Measurements from ENCODE around the gene IP6K2.
"Not testable (repeated sequence)": the region's sequence is repeated elsewhere in the genome, so short reads cannot be mapped to it uniquely, and the experiment has no call there.

Gene IP6K2, protein sequence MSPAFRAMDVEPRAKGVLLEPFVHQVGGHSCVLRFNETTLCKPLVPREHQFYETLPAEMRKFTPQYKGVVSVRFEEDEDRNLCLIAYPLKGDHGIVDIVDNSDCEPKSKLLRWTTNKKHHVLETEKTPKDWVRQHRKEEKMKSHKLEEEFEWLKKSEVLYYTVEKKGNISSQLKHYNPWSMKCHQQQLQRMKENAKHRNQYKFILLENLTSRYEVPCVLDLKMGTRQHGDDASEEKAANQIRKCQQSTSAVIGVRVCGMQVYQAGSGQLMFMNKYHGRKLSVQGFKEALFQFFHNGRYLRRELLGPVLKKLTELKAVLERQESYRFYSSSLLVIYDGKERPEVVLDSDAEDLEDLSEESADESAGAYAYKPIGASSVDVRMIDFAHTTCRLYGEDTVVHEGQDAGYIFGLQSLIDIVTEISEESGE

DNA sequence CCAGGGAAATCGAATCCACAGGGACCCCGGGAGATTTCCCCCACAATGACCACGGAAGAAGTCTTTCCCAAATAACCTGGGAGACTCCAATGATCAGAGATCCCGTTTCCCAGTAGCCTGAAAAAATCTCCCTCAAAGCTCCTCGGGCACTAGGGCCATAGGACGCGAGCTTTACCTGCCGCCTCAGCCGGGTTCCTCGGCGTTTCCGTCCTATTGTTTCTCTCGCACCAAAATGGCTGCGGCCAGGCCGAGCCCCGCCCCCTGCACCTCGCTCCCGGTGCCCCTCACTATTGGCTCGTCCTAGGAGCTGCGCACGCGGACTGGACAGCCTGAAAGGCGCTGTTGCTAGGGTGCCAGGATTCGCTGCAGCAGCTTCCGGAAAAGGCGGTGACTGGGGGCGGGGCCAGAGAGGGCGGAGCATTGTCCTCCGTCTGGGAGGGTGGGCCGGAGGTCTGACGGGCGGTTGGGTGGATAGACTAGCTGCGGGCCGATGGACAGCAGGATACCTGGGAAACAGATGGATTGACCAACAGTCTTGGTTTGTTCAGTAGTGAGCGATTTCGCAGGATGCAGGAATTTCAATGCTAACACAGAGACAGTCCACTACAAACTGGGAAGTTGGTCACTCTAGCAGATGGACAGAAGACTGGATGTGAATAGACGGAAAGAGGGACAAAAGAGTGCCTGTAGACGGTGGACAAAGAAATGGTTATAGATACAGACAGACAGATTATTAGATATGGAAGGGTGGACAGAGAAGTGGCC, at the start of gene IP6K2:
IP6K2 (minus strand) TSS at position 240 of the 765 bp plus-strand sequence. CDS start 21,930 bp downstream, outside the sequence.
- peak; percentile 98 for DNase-seq (ENCODE audit: low read depth in 2 of 2)

DNA sequence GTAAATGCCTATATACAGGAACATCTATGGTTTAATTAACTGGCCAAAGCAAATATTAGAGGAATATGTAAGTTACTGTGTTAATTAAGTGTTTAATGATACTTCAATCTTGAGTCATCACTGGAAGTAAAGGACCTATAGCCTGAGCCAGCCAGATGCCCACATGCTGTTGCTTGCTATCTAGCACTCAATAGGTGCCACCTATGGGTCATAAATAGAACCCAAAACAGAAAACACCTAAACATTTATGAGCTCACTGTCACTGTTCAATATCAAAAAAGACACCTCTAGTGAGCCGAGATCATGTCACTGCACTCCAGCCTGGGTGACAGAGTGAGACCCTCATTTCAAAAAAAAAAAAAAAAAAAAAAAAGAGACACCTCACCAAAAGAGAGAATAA, 48.4 kb upstream of the IP6K2 start:
- no peak for DNase-seq (ENCODE audit: low read depth in 2 of 2)

DNA sequence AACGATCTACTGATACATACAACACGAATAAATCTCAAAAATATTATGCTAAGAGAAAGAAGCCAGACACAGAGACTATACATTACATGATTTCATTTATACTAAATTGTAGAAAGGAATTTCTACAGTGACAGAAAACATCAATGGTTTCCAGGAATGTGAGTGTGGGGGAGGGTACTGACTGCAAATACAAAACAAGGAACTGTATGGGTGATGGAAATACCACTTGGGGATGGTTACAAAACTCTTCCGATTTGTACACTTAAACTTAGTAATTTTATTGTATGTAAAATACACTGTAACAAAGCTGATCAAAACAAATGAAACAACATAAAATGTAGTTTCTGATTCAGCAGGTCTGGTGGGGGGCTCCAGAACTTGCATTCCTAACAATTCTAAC, 45.8 kb upstream of the IP6K2 start:
- no peak for DNase-seq (ENCODE audit: low read depth in 2 of 2)

DNA sequence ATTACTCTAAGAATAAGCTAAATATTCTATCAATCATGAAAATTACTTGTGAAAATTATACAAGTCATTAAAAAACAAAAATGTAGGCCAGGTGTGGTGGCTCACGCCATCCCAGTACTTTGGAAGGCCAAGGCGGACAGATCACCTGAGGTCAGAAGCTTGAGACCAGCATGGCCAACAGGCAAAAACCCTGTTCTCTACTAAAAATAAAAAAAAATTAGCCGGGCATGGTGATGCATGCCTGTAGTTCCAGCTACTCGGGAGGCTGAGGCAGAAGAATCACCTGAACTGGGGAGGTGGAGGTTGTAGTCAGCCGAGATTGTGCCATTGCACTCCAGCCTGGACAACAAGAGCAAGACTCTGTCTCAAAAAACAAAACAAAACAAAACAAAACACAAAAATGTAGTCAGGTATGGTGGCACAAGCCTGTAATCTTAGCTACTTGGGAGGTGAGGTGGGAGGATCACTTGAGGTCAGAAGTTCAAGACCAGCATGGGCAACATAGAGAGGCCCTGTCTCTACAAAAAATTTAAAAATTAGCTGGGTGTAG, 43.0 kb upstream of the IP6K2 start:
- not testable (repeated sequence) for DNase-seq (ENCODE audit: low read depth in 2 of 2)

DNA sequence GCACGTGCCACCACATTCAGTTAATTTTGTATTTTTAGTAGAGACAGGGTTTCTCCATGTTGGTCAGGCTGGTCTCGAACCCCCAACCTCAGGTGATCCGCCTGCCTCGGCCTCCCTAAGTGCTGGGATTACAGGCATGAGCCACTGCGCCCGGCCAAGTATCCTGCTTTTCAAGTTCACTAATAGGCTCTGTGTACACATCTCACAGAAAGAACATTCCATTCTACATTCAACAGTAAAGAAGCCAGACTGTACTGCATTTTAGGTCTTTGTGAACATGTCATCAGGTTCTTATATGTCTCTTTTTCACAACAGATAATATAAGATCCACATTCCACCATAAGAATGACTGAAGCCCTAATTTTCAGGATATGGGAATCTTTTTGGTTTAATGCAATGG, 42.5 kb upstream of the IP6K2 start:
- DNase-seq (ENCODE audit: low read depth in 2 of 2) = not testable (repeated sequence)

DNA sequence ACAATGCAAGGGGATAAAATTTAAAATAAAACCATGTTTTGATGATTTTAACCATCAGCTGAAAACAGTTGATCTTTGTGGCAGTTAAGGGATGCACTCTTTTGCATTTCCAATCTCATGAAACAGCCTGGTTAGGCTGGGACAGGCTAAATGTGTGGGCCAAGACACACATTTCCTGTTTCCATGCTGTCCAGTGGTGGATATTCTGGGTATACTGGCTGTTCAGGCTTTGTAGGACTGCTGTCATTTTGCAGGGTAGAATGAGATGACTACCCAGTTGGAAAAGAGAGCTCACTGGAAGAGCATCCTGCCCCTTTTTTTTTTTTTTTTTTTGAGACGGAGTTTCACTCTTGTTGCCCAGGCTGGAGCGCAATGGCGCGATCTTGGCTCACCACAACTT, 42.0 kb upstream of the IP6K2 start:
- DNase-seq (ENCODE audit: low read depth in 2 of 2) = no peak

DNA sequence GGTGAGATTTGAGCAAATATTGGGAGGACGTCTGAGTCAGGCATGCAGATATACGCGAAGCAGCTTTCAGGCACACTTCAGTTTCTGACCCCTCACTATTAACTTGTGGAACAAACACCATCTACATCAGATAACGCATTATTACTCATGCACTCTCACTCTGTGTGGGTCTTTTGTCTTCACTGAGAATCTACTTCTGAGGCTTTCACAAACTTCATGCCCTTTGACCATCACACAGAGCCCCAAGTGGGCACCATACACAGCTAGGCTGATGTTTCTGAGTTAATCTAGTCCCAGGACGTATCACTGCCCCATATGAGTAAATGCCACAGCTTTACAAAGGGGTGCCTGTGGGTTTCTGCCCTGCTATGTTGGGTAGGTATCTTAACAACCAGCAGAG, 39.6 kb upstream of the IP6K2 start:
- DNase-seq (ENCODE audit: low read depth in 2 of 2) = no peak

DNA sequence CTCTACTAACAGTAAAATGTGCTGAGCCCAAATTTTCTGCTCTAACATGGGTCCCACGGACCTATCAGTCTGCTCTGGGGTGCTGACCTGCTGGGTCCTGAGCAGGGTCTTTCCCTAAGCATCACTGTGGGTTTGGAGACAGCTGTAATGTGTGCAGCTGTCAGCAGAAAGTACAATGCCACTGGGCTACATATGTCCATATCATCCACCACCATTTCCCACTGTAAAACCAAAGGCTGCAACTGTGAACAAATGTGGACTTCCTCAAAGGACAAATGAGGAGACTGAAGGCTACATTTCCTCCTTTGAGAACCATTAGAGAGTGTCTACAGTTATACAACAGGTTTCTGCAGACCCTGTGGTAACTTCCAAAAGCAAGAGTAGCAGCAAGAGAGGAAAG, 33.8 kb upstream of the IP6K2 start:
- DNase-seq (ENCODE audit: low read depth in 2 of 2) = no peak

DNA sequence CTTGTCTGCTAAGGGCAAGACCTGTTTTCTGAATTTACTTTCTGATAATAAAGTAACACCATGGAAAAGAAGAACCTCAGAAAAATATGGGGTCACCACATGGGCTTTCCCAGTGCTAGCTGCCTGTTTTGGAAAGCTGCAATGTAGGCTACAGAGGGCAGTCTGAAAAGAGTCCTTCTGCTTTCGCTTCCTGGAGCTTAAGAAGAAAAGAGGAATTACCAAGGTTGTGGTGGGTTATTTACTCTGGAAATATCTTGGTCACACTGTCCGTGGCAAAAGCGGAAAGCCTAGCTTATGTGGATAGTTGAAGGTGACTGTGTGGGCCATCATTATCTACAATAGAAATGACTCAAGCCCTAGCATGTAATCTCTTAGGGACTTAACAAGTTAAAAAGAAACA, 31.7 kb upstream of the IP6K2 start:
- DNase-seq (ENCODE audit: low read depth in 2 of 2) = no peak

DNA sequence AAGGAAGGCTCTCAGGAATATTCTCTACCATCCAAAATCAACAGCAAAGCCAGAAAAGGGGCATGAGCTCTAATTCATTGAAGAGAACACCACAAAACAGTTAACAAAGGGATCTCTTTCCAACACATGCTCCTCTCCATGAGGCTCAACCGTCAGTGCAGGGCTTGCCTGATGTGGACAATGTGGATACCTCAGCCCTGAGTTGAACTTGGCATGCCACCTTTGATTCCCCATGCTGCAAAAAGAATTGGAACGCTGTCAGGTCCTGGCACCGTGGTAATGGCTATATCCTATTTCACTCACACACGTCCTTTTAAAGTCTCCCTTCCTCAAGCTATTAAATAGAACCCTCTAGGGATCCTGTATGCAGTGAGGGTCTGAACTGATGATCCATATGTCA, 30.7 kb upstream of the IP6K2 start:
- no peak for DNase-seq (ENCODE audit: low read depth in 2 of 2)

DNA sequence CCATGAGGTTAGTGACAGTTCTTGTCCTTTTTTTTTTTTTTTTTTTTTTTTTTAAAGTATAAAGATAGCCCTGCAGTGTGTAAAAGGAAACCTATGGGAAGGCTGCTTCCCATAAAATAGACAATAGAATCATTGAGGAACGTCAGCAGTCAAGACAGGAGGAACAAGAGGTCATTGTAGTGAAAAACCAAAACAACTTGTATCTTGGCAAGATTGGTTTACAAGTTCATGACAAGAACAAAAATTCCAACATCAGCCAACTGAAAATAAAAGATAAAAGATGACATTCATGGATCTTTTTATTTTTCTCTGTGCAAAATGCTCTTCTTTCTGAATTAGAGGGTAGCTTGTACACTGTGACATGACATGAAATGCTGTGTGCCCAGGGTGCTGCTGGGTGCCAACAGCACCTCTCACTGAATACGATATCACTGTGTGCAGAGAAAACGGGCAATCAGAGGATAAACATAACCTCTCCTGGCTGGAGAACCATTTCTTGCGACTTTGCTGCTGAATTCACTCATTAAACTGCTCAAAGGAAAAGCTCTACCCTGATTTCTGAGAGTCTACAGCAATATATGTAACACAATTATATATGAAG, 30.1 kb upstream of the IP6K2 start:
- no peak for DNase-seq (ENCODE audit: low read depth in 2 of 2)

DNA sequence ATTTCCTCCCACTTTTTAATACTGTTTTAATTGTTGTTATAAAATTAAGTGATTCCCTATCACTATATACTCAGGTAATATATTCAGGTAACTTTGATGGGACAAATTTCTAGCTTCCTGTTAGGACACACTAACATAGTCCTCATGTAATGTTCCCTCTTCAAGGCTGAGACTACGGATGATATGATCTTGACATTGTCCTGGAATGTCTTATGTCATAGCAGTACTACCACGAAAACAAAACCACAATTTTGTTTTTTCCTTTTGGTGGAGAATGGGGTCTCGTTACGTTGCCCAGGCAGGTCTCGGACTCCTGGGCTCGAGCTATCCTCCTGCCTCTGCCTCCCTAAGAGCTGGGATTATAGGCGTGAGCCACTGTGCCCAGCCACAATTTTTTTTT, 26.8 kb upstream of the IP6K2 start:
- no peak for DNase-seq (ENCODE audit: low read depth in 2 of 2)

DNA sequence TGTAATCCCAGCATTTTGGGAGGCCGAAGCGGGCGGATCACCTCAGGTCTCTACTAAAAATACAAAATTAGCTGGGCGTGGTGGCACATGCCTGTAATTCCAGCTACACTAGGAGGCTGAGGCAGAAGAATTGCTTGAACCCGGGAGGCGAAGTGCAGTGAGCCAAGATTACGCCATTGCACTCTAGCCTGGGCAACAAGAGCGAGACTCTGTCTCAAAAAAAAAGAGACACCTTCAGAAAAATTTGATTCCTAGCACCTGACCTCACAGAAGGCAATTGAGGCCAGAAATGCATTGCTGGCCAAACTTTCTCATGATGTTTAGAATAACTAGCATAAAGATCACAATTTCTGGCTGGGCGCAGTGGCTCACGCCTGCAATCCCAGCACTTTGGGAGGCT, 24.2 kb upstream of the IP6K2 start:
- not testable (repeated sequence) for DNase-seq (ENCODE audit: low read depth in 2 of 2)

DNA sequence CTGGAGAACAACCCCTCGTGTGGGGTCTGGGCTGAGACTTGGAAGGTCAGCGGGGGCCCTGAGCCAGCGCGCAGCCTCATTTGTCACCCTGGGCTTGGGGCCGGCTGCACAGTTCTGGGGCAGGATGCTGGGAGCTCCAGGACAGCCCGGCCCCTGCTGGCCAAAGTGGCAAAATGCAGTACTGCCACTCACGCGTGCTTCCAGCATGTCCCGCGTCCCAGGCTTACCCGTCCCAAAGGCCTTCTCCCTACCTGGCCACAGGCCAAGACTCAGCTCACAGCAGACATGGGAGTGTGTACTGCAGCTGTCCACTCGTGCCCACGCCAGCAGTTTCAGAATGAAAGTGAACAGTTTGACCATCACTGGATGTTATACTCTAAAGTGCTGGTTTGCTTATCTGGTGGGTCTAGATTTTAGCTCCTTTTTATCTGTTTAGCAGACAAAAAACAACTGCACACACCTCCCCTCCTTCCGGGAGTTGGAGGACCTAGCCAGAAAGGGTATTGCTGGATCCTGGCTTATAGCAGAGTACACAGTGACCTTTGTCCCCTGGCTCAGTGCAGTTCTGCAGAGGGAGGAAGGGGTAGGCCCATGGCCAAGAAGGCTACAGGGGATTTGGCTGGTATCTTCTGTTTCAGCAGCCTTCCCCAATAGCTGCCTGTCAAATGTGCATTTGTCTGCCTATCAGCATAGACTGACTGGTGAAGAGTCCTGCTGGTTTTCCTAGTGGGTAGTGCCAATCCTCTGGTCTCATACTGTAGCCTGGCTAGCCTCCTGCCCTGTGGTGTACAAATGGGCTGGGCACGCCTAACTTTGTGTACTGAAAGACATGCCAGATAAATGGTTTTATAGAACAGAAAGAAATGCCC, 23.2 kb upstream of the IP6K2 start:
- peak in 1 of 2 donors; percentile 30 for DNase-seq (ENCODE audit: low read depth in 2 of 2)

DNA sequence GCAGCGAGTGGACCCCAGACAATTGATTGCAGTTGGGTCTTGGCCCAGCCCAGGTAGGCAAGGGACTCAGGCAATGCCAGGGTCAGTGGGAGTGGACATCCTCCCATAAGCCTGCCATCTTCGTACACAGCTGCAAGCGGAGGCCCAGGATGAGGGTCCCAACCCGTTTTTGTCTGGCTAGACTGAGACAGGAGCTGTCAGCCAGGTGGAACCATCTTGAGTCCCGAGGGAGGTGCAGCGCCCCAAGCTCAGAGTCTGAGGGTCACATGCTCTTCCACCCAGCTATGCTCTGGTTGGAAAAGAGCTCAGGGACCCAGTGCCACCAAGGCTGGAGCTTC, 22.6 kb upstream of the IP6K2 start:
- DNase-seq (ENCODE audit: low read depth in 2 of 2) = no peak

DNA sequence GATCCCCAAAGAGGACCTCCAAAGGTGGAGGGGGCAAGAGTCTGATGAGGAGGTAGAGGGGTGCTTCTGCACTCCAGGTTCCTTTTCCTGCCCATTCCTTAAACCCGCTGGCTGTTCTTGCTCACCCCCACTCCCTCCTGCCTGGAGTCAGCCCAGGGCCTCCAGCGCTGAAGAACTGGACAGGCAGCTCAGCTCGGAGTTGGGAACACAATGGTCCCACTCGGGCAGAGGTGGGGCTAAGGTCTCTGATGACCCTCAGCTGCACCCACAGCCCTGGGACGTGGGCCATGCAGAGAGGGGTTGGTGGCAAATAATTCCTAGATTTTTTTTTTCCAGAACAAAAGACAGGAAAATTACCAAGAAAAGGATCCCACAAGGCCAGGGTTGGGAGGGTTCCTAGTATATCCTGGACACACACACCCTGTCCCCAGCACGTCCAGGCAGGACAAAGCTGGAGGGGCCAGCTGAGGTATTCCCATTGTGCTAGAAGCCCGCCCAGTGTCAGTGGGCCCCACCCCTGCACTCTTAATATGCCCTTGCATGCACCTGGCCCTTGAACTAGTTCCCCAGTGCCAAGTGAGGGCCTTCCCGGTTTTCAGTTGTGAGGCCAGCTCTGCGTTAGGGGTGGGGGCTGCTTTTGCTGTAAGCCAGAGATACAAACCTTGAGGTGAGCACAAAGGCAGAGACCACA, 22.1 kb upstream of the IP6K2 start:
- no peak for DNase-seq (ENCODE audit: low read depth in 2 of 2)

DNA sequence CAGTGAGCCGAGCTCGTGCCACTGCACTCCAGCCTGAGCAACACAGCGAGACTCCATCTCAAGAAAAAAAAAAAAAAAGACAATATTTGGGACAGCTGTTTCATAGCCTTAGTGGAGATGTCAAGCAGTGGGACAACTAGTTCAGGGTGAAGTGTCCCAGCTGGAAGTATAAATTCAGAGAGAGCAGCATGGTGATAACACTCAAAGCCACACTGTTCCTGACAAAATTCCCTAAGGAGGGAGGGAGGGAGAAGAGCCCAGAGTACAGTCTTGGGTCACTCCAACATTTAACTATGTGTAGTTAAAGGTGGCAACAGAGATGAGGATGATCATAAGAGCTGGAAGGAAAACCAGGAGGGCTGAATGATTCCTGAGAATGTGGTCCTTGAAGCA, 21.1 kb upstream of the IP6K2 start:
- DNase-seq (ENCODE audit: low read depth in 2 of 2) = no peak

DNA sequence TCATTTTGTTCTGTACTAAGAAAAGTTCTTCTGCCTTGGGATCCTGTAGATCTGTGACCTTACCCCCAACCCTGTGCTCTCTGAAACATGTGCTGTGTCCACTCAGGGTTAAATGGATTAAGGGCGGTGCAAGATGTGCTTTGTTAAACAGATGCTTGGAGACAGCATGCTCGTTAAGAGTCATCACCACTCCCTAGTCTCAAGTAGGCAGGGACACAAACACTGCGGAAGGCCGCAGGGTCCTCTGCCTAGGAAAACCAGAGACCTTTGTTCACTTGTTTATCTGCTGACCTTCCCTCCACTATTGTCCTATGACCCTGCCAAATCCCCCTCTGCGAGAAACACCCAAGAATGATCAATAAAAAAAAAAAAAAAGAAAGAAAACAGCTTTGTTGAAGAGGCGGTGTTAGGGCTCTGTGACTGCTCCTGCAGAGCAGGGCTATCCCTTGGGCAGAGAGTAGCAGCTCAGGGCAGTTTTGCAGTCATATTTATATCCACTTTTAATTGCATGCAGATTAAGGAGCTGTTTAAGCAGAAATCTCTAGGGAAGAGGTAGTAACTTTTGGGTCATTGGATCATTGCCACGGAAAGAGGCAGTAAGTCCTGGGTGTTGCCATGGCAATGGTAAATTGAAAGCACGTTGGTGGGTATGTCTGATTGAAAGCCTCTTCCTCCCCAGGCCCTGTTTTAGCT, 18.2 kb upstream of the IP6K2 start:
- not testable (repeated sequence) for DNase-seq (ENCODE audit: low read depth in 2 of 2)

DNA sequence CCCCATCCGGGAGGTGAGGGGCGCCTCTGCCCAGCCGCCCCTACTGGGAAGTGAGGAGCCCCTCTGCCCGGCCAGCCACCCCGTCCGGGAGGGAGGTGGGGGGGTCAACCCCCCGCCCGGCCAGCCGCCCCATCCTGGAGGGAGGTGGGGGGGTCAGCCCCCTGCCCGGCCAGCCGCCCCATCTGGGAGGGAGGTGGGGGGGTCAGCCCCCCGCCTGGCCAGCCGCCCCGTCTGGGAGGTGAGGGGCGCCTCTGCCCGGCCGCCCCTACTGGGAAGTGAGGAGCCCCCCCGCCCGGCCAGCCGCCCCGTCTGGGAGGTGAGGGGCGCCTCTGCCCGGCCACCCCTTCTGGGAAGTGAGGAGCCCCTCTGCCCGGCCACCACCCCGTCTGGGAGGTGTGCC, 17.5 kb upstream of the IP6K2 start:
- DNase-seq (ENCODE audit: low read depth in 2 of 2) = not testable (repeated sequence)
